CD4-positive, alpha-beta T cell treated with Interleukin-6 for 4 hours (primary cell): ENCODE results near the gene LCP1.
"Not testable (repeated sequence)": the region's sequence is repeated elsewhere in the genome, so short reads cannot be mapped to it uniquely, and the experiment has no call there.

Experiments used
- DNase-seq: peaks from one replicate; pipeline ENCODE4 v3.0.0-alpha.2; 2020; ENCODE audit warnings: mixed read lengths

LCP1 gene

DNA sequence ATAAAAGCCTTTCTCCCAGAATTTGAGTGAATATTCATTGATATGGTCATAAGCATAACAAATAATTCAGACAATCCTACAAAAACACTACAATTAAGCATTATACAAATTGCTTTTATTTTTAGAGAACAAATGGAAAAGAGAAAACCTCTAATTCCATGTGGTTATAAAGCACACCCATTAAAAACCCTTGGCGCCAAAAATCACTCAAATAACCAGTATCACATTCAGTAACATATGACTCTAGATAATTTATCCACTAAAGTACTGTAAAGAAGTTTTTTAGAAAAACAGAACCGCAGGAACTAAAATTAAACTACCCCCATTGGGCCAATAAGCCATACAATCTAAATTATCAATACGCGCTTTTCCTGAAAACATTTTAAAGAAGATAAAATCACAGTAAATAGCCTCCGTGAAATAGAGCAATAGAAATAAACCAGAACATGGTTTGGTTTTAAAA, 569 bp downstream of the LCP1 start:
- DNase-seq = no peak

- DNase-seq = no peak
Observed at GRCh38 chr13:46179969-46180763, 1.8 kb downstream of the LCP1 start.

GRCh38 chr13:46179491-46179908, 2.5 kb downstream of the LCP1 start:
- DNase-seq = peak; percentile 85

GRCh38 chr13:46178821-46179220, 3.2 kb downstream of the LCP1 start:
- no peak for DNase-seq

- no peak for DNase-seq
Observed at GRCh38 chr13:46178143-46178542, 3.8 kb downstream of the LCP1 start.

- DNase-seq = peak; percentile 30
Observed at GRCh38 chr13:46176756-46177155, 5.2 kb downstream of the LCP1 start.

GRCh38 chr13:46173656-46174055, 8.3 kb downstream of the LCP1 start:
- no peak for DNase-seq

DNA sequence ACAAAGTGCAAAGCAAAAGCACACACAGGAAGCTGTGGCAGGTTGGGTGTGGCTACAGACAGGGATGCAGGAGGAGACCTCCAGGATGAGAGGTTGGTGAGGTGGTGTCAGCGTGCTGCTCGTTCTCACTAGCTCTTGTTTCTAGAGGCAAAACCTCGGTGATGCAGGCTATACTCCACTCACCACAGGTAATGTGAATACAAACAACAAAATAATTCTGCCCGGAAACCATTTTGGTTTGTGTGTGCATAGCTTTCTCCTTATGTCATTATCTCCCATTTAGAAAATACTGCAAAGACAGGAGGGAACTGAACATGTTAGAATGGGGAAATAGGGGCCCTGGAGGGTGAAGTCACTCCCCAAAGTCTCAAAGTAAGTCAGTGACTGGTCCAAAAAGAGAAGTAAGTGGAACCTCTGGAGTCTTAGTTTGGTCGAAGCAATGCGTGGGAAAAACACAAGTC, 9.4 kb downstream of the LCP1 start:
- DNase-seq = peak; percentile 80

- DNase-seq = no peak
Observed at GRCh38 chr13:46171739-46172138, 10.2 kb downstream of the LCP1 start.

- DNase-seq = no peak
Observed at GRCh38 chr13:46171217-46171616, 10.8 kb downstream of the LCP1 start.

GRCh38 chr13:46170687-46171086, 11.3 kb downstream of the LCP1 start:
- peak; percentile 50 for DNase-seq

- peak; percentile 37 for DNase-seq
Observed at GRCh38 chr13:46170268-46170667, 11.7 kb downstream of the LCP1 start.

GRCh38 chr13:46169758-46170157, 12.2 kb downstream of the LCP1 start:
- DNase-seq = no peak

GRCh38 chr13:46168783-46169182, 13.2 kb downstream of the LCP1 start:
- no peak for DNase-seq

GRCh38 chr13:46168341-46168740, 13.6 kb downstream of the LCP1 start:
- peak; percentile 30 for DNase-seq

- no peak for DNase-seq
Observed at GRCh38 chr13:46166947-46167610, 14.9 kb downstream of the LCP1 start.

- no peak for DNase-seq
Observed at GRCh38 chr13:46166224-46166584, 15.8 kb downstream of the LCP1 start.

GRCh38 chr13:46165485-46166223, 16.3 kb downstream of the LCP1 start:
- no peak for DNase-seq

DNA sequence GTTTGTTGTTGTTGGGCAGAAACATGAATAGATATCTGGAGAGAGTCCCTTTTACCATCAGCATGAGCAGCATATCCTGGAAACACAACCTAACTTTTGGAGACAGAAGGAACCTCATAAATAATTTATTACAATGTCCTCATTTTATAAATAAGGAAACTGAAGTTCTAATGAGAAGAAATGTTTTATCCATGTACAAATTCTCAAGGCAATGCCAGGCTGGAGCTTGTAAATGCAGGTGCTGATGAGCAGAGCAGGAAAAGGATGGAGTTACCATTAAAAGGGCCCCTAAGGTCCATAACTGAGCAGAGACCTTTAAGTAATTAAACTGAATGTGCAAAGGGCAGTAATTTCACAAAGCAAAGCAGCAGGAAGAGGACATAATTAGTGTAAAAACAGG, 17.3 kb downstream of the LCP1 start:
- no peak for DNase-seq

- DNase-seq = not testable (repeated sequence)
Observed at GRCh38 chr13:46162741-46163140, 19.2 kb downstream of the LCP1 start.

GRCh38 chr13:46160471-46161066, 21.4 kb downstream of the LCP1 start:
- DNase-seq = peak; percentile 53

- DNase-seq = no peak
Observed at GRCh38 chr13:46160065-46160464, 21.9 kb downstream of the LCP1 start.

DNA sequence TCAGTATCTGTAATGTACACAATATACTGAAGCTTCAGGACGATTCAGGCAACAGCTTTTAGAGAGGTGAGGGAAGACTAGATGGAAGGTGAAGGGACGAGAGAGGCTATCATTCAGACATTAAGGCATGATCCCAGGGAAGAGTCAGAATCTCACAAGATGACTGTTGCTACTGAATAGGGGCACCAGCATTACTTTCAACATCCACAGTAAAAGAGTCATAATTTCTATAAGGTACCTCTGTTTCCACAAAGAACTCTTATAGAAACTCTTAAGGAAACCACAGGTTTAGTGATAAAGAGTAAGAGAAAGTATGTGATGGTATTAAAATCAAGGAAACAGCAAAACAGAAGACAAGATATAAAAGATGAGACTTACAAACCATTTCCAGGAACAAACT, 23.0 kb downstream of the LCP1 start:
- no peak for DNase-seq
